HepG2 (cell line): Measurements from ENCODE around the gene CELF2. TPM values are rescaled to one million over a fixed set of nuclear protein-coding genes. Genes with fewer than 3 reads are reported as not detected.

Experiments used
- ATAC-seq: fragments of 200-7000 bp; cut with Tn5 transposase; 3 replicates; pipeline ENCODE4 v1.9.1; 2020; ENCODE audit warnings: mild to moderate bottlenecking, moderate library complexity
- BruUV-seq: library from RNA; stranded (reverse); fragments of 400-500 nt; replicated peaks from 2 replicates; lab custom pipeline; 2021; lab: Mats Ljungman, UMichigan
- CTCF ChIA-PET: fragments of 300-600 bp; formaldehyde crosslinking; extraction: SDS; loops from one replicate; lab custom pipeline; 2021; ENCODE audit warnings: low total read pairs, inconsistent platforms, low intra/inter-chr PET ratio; lab: Yijun Ruan, JAX
- POLR2A ChIA-PET: fragments of 350-600 bp; sonication (Branson Sonifier 250); formaldehyde crosslinking; loops from one replicate; lab custom pipeline; 2020; ENCODE audit warnings: antibody characterized with exemption, inconsistent platforms; lab: Yijun Ruan, JAX
- DNase-seq: peaks from one replicate; pipeline ENCODE4 v3.0.0-alpha.2; 2015; ENCODE audit warnings: low spot score
- FAIRE-seq: peaks from 3 replicates; lab custom pipeline; 2011; peaks lifted over from hg19 to GRCh38; lab: Jason Lieb, UNC
- H2AFZ ChIP-seq: one replicate; pipeline ENCODE4 v1.6.1; 2011; ENCODE audit warnings: low read length, inconsistent platforms
- H3K27ac ChIP-seq: fragments of 300-600 bp; 3 replicates; pipeline ENCODE4 v1.8.0; 2011; ENCODE audit warnings: mixed run types, mild to moderate bottlenecking, mixed read lengths, low read length, inconsistent platforms; ENCODE audit not compliant: insufficient read depth; ENCODE audit errors: extremely low read length
- H3K27me3 ChIP-seq, 2 experiments: fragments of 200-600 bp in 1 of 2; 2 replicates in 1 of 2; 3 replicates in 1 of 2; pipeline versions ENCODE4 v1.6.0 to v1.8.0; 2011; ENCODE audit warnings: low read length in 2 of 2, mild to moderate bottlenecking in 2 of 2, moderate library complexity in 2 of 2, inconsistent platforms in 1 of 2; ENCODE audit not compliant: insufficient read depth in 2 of 2, control insufficient read depth in 1 of 2
- H3K36me3 ChIP-seq, 2 experiments: fragments of 200-600 bp in 1 of 2; replicated peaks in 1 of 2; 2 replicates in 1 of 2; 3 replicates in 1 of 2; pipeline versions ENCODE4 v1.5.1 to v1.8.0; 2011; ENCODE audit warnings: low read length in 2 of 2, inconsistent platforms in 1 of 2; ENCODE audit not compliant: insufficient read depth in 2 of 2, control insufficient read depth in 1 of 2
- H3K4me1 ChIP-seq: 2 replicates; pipeline ENCODE4 v1.5.1; 2012; ENCODE audit warnings: low read length, inconsistent platforms; ENCODE audit not compliant: insufficient read depth
- H3K4me2 ChIP-seq: 2 replicates; pipeline ENCODE4 v1.6.0; 2011; ENCODE audit warnings: low read depth, low read length, inconsistent platforms
- H3K4me3 ChIP-seq, 3 experiments: fragments of 200-600 bp in 1 of 3; sonication (generic), shearing (Covaris generic) in 1 of 3; replicated peaks in 1 of 3; 2 replicates each; pipeline ENCODE4 v1.5.1; 2011 to 2016; ENCODE audit warnings: low read length in 3 of 3, inconsistent platforms in 2 of 3, low read depth in 2 of 3, mild to moderate bottlenecking in 2 of 3, control low read depth in 1 of 3, mixed read lengths in 1 of 3; ENCODE audit not compliant: insufficient read depth in 1 of 3
- H3K79me2 ChIP-seq: one replicate; pipeline ENCODE4 v1.6.1; 2011; ENCODE audit warnings: low read length, inconsistent platforms; ENCODE audit not compliant: insufficient read depth
- H3K9ac ChIP-seq: 2 replicates; pipeline ENCODE4 v1.6.0; 2011; ENCODE audit warnings: mild to moderate bottlenecking, low read depth, low read length, inconsistent platforms; ENCODE audit not compliant: insufficient read depth
- H3K9me3 ChIP-seq: 2 replicates; pipeline ENCODE4 v1.5.1; 2012; ENCODE audit warnings: mild to moderate bottlenecking, low read length
- H4K20me1 ChIP-seq: 2 replicates; pipeline ENCODE4 v1.6.0; 2011; ENCODE audit warnings: inconsistent platforms, mild to moderate bottlenecking, low read length, moderate library complexity; ENCODE audit not compliant: insufficient read depth
- FIP1L1 ChIP-seq: fragments of 200-400 bp; formaldehyde crosslinking; IDR thresholded peaks from 2 replicates; pipeline ENCODE4 v1.6.1; 2018; ENCODE audit warnings: low read depth, mild to moderate bottlenecking, low read length, moderate library complexity, borderline replicate concordance; ENCODE audit not compliant: insufficient read depth
- KLF6 ChIP-seq: IDR thresholded peaks from 2 replicates; pipeline ENCODE4 v1.8.0; 2016; ENCODE audit warnings: missing biosample characterization, missing genetic modification reagents
- NCOA5 ChIP-seq: sonication (generic); formaldehyde crosslinking; IDR thresholded peaks from 2 replicates; pipeline ENCODE4 v1.4.0; 2020; ENCODE audit warnings: missing genetic modification reagents
- NCOR1 ChIP-seq: fragments of 200-600 bp; sonication (generic); IDR thresholded peaks from 2 replicates; pipeline ENCODE4 v1.7.0; 2017; ENCODE audit warnings: antibody characterized with exemption, low read length, borderline replicate concordance
- SP1 ChIP-seq, 2 experiments: fragments of 450-650 bp in 1 of 2; sonication (generic) in 1 of 2; formaldehyde crosslinking in 1 of 2; IDR thresholded peaks; 2 replicates each; pipeline versions ENCODE4 v1.4.0 to v1.6.1; 2016 to 2020; ENCODE audit warnings: missing genetic modification reagents in 1 of 2
- ZBTB20 ChIP-seq: sonication (generic); formaldehyde crosslinking; IDR thresholded peaks from 2 replicates; pipeline ENCODE4 v1.8.1; 2023; ENCODE audit warnings: missing genetic modification reagents, low read depth, mild to moderate bottlenecking, borderline replicate concordance
- ZNF839 ChIP-seq: sonication (generic); formaldehyde crosslinking; IDR thresholded peaks from 2 replicates; pipeline ENCODE4 v1.4.0; 2020; ENCODE audit warnings: missing genetic modification reagents, mild to moderate bottlenecking, borderline replicate concordance
- WGBS: methylation state at CpG from one replicate; pipeline ENCODE4 v1.1.6; 2017; ENCODE audit warnings: low lambda C conversion rate; 5-methylcytosine and 5-hydroxymethylcytosine counted together
- in situ Hi-C: cut with HindIII; loops from 2 replicates; pipeline ENCODE4 v1.10.0; 2017; ENCODE audit warnings: low pct_unique_long_range_greater_than_20kb; ENCODE audit not compliant: extremely low pct_ligation_motif_present
- intact Hi-C: fragments of 100-400 bp; cut with micrococcal nuclease; formaldehyde crosslinking; loops from one replicate; pipeline ENCODE4 v1.10.0; 2022; ENCODE audit not compliant: unreplicated experiment
- polyA plus RNA-seq, 8 experiments: library from polyadenylated mRNA; depleted of rRNA in 3 of 8; stranded (reverse) in 7 of 8; unstranded in 1 of 8; fragments of >200 nt; fragmentation: Illumina TruSeq in 4 of 8; extraction: Trizol in 4 of 8; gene quantifications; 2 replicates each; pipeline versions ENCODE4 v1.2.1 to v1.2.3, GENCODE V29; 2011 to 2016; ENCODE audit warnings: low read depth in 4 of 8, missing spikeins in 1 of 8, mixed read lengths in 1 of 8; ENCODE audit not compliant: insufficient read depth in 1 of 8
- total RNA-seq, 5 experiments: library from RNA; depleted of rRNA; stranded (reverse); fragments of >200 nt; fragmentation: Illumina TruSeq; extraction: Trizol; gene quantifications; 2 replicates each; pipeline ENCODE4 v1.2.3, GENCODE V29; 2016; ENCODE audit warnings: low read depth in 1 of 5
- TF ChIP-seq, protein P1 (sequence below): sonication (generic); formaldehyde crosslinking; IDR thresholded peaks from 2 replicates; pipeline ENCODE4 v1.5.0; 2020; ENCODE audit warnings: missing genetic modification reagents
- TF ChIP-seq, protein P2 (sequence below): sonication (generic); formaldehyde crosslinking; IDR thresholded peaks from 2 replicates; pipeline ENCODE4 v1.4.0; 2020; ENCODE audit warnings: missing genetic modification reagents, borderline replicate concordance
- TF ChIP-seq, protein P3 (sequence below): sonication (generic); formaldehyde crosslinking; IDR thresholded peaks from 2 replicates; pipeline ENCODE4; 2020; ENCODE audit warnings: missing genetic modification reagents, mild to moderate bottlenecking, borderline replicate concordance
- TF ChIP-seq, protein P4 (sequence below): IDR thresholded peaks from 2 replicates; pipeline ENCODE4 v1.6.1; 2016; ENCODE audit warnings: low read depth

CELF2 gene
- total and polyA plus RNA-seq, 2 of the 13 experiments (the other 11 are each of a cell fraction or from before 2014, with no cell fraction given): not detected

DNA sequence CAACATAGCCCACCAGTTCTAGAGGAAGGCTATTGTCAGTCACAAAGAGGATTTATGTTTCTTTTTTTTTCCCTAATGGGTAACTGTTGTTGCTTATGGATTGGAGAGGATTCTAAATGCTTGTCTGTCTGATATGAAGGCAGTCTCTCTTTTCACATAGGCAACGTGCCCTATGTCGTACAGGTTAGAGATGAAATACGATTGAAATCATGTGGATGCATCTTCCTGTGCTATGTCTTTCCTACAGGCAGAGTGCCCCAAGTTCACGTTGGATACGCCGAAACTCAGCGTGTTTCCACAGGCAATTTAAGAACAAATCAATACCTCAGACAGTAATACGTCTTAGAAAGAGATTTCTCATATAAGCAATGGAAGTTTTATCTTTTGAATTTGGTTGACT, 93.8 kb downstream of the CELF2 start:
- no peaks in the 10 kb centered on the region for H3K79me2 ChIP-seq
- H3K9ac ChIP-seq: no peak overlapping the region
- POLR2A ChIA-PET: no interaction called here
- peaks cover 0 to 10% of the 10 kb centered on the region in 2 experiments; a peak in 1 of 5 replicates for H3K27me3 ChIP-seq
- H3K9me3 ChIP-seq: no peaks in the 10 kb centered on the region
- WGBS: 5% methylated on average over 8 of the region's 8 CpGs
- H2AFZ ChIP-seq: no peak overlapping the region
- no peak overlapping the region for H3K4me3 ChIP-seq
- BruUV-seq: no TSS peak
- H3K4me1 ChIP-seq: no peaks in the 10 kb centered on the region
- TF ChIP-seq NCOR1 (no peak), ZNF839 (no peak), NCOA5 (CRISPR knock-in tag) (no peak), FIP1L1 (no peak), SP1 (IDR thresholded peaks at IDR 0.05) (no peak), SP1 (CRISPR knock-in tag; IDR thresholded peaks at IDR 0.05) (no peak), KLF6 (CRISPR knock-in tag) (no peak), ZBTB20 (CRISPR knock-in tag) (no peak)
- TF ChIP-seq, protein P1, sequence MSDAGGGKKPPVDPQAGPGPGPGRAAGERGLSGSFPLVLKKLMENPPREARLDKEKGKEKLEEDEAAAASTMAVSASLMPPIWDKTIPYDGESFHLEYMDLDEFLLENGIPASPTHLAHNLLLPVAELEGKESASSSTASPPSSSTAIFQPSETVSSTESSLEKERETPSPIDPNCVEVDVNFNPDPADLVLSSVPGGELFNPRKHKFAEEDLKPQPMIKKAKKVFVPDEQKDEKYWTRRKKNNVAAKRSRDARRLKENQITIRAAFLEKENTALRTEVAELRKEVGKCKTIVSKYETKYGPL (CRISPR knock-in tag): no peak
- TF ChIP-seq, protein P2, sequence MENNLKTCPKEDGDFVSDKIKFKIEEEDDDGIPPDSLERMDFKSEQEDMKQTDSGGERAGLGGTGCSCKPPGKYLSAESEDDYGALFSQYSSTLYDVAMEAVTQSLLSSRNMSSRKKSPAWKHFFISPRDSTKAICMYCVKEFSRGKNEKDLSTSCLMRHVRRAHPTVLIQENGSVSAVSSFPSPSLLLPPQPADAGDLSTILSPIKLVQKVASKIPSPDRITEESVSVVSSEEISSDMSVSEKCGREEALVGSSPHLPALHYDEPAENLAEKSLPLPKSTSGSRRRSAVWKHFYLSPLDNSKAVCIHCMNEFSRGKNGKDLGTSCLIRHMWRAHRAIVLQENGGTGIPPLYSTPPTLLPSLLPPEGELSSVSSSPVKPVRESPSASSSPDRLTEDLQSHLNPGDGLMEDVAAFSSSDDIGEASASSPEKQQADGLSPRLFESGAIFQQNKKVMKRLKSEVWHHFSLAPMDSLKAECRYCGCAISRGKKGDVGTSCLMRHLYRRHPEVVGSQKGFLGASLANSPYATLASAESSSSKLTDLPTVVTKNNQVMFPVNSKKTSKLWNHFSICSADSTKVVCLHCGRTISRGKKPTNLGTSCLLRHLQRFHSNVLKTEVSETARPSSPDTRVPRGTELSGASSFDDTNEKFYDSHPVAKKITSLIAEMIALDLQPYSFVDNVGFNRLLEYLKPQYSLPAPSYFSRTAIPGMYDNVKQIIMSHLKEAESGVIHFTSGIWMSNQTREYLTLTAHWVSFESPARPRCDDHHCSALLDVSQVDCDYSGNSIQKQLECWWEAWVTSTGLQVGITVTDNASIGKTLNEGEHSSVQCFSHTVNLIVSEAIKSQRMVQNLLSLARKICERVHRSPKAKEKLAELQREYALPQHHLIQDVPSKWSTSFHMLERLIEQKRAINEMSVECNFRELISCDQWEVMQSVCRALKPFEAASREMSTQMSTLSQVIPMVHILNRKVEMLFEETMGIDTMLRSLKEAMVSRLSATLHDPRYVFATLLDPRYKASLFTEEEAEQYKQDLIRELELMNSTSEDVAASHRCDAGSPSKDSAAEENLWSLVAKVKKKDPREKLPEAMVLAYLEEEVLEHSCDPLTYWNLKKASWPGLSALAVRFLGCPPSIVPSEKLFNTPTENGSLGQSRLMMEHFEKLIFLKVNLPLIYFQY: no peak
- TF ChIP-seq, protein P3, sequence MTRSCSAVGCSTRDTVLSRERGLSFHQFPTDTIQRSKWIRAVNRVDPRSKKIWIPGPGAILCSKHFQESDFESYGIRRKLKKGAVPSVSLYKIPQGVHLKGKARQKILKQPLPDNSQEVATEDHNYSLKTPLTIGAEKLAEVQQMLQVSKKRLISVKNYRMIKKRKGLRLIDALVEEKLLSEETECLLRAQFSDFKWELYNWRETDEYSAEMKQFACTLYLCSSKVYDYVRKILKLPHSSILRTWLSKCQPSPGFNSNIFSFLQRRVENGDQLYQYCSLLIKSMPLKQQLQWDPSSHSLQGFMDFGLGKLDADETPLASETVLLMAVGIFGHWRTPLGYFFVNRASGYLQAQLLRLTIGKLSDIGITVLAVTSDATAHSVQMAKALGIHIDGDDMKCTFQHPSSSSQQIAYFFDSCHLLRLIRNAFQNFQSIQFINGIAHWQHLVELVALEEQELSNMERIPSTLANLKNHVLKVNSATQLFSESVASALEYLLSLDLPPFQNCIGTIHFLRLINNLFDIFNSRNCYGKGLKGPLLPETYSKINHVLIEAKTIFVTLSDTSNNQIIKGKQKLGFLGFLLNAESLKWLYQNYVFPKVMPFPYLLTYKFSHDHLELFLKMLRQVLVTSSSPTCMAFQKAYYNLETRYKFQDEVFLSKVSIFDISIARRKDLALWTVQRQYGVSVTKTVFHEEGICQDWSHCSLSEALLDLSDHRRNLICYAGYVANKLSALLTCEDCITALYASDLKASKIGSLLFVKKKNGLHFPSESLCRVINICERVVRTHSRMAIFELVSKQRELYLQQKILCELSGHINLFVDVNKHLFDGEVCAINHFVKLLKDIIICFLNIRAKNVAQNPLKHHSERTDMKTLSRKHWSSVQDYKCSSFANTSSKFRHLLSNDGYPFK (CRISPR knock-in tag): no peak
- TF ChIP-seq, protein P4, sequence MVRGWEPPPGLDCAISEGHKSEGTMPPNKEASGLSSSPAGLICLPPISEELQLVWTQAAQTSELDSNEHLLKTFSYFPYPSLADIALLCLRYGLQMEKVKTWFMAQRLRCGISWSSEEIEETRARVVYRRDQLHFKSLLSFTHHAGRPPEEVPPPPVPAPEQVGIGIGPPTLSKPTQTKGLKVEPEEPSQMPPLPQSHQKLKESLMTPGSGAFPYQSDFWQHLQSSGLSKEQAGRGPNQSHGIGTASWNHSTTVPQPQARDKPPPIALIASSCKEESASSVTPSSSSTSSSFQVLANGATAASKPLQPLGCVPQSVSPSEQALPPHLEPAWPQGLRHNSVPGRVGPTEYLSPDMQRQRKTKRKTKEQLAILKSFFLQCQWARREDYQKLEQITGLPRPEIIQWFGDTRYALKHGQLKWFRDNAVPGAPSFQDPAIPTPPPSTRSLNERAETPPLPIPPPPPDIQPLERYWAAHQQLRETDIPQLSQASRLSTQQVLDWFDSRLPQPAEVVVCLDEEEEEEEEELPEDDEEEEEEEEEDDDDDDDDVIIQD: no peak
- TF ChIP-seq, all 625 proteins: peak for 0
- DNase-seq: no peak
- FAIRE-seq: no peak
- CTCF ChIA-PET: no interaction called here
- Histone ChIP-seq H4K20me1 (no peaks in the 10 kb centered on the region), H3K4me2 (no peak overlapping the region), H3K36me3 (no peaks in the 10 kb centered on the region), H3K27ac (no peak overlapping the region)
- in situ Hi-C loops: no loop called here
- ATAC-seq: no peak
- intact Hi-C loops: no loop called here
